ENCODE results near the gene SORCS2.

DNA sequence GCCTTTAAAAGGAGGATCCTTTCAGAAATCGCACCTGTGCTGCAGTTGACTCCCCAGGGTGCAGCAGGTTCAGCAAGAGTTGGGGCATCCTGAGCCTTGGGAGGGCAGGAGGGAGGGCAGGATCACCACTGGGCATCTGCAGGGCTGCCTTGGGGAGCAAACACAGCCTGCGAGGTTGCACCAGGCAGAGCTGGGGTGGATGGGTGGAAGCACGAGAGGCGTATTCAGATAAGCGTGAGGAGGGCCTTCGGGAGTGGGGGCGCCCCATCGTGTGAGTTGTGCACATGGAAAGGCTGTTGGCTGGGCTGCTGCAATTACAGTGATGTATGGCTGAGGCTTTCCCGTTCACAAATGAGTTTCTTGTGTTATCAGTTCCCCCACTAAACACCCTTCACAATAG lies 186.8 kb downstream of the SORCS2 start:
- TF ChIP-seq, protein P1, sequence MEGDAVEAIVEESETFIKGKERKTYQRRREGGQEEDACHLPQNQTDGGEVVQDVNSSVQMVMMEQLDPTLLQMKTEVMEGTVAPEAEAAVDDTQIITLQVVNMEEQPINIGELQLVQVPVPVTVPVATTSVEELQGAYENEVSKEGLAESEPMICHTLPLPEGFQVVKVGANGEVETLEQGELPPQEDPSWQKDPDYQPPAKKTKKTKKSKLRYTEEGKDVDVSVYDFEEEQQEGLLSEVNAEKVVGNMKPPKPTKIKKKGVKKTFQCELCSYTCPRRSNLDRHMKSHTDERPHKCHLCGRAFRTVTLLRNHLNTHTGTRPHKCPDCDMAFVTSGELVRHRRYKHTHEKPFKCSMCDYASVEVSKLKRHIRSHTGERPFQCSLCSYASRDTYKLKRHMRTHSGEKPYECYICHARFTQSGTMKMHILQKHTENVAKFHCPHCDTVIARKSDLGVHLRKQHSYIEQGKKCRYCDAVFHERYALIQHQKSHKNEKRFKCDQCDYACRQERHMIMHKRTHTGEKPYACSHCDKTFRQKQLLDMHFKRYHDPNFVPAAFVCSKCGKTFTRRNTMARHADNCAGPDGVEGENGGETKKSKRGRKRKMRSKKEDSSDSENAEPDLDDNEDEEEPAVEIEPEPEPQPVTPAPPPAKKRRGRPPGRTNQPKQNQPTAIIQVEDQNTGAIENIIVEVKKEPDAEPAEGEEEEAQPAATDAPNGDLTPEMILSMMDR (IDR thresholded peaks at IDR 0.05): no peak
- TF ChIP-seq POLR2A (IDR thresholded peaks at IDR 0.05): no peak
- no peak for TF ChIP-seq POLR2AphosphoS5 (IDR thresholded peaks at IDR 0.05)

Measured in prostate gland (tissue), 2 donors.